ENCODE data around the gene FNIP2.
A peak's percentile ranks its signal among the peaks of the same experiment; 100 is the strongest.

DNA sequence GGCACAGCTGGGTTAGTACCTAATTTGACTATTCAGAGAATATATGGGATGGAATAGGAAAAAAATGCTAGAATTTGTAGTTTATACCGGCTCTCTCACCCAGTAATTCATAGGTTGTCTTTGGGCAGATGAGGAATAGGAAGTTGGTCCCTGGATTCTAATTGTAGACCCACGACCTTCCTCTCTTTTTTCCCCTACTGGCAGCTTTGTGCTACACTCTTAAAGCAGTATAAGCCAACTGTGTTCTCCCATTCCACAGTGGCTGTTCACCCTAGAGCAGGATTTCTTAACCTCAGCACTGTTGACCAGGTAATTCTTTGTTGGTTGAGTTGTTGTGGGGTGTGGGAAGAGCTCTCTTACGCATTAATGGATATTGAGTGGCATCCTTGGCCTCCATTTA is 92.9 kb downstream of the FNIP2 start:
- no peak for TF ChIP-seq EZH2 (IDR thresholded peaks at IDR 0.05; ENCODE audit: borderline replicate concordance, low read depth, low read length, poor library complexity, severe bottlenecking)
- TF ChIP-seq, protein P1, sequence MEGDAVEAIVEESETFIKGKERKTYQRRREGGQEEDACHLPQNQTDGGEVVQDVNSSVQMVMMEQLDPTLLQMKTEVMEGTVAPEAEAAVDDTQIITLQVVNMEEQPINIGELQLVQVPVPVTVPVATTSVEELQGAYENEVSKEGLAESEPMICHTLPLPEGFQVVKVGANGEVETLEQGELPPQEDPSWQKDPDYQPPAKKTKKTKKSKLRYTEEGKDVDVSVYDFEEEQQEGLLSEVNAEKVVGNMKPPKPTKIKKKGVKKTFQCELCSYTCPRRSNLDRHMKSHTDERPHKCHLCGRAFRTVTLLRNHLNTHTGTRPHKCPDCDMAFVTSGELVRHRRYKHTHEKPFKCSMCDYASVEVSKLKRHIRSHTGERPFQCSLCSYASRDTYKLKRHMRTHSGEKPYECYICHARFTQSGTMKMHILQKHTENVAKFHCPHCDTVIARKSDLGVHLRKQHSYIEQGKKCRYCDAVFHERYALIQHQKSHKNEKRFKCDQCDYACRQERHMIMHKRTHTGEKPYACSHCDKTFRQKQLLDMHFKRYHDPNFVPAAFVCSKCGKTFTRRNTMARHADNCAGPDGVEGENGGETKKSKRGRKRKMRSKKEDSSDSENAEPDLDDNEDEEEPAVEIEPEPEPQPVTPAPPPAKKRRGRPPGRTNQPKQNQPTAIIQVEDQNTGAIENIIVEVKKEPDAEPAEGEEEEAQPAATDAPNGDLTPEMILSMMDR (conservative IDR thresholded peaks at IDR 0.05; ENCODE audit: low read depth, low read length), result peak; percentile 36

Data from A673 (cell line).